Cortex of kidney (tissue), 1 donor: Measurements from ENCODE around the gene NUCB1.
"Not testable (repeated sequence)": the region's sequence is repeated elsewhere in the genome, so short reads cannot be mapped to it uniquely, and the experiment has no call there.

Experiments used
- DNase-seq: peaks from one replicate; lab custom pipeline; 2025; lab: John Stamatoyannopoulos, UW

The NUCB1 gene

DNA sequence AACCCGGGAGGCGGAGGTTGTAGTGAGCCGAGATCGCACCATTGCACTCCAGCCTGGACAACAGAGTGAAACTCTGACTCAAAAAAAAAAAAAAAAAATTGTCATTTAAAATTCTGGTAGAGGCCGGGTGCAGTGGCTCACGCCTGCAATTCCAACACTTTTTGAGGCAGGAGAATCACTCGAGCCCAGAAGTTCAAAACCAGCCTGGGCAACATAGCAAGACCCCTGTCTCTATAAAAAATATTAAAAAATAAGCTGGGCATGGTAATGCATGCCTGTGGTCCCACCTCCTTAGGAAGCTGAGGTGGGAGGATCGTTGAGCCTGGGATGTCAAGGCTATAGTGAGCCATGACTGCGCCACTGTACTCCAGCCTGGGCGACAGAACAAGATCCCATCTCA lies 6.2 kb downstream of the NUCB1 start:
- DNase-seq, result no peak

DNA sequence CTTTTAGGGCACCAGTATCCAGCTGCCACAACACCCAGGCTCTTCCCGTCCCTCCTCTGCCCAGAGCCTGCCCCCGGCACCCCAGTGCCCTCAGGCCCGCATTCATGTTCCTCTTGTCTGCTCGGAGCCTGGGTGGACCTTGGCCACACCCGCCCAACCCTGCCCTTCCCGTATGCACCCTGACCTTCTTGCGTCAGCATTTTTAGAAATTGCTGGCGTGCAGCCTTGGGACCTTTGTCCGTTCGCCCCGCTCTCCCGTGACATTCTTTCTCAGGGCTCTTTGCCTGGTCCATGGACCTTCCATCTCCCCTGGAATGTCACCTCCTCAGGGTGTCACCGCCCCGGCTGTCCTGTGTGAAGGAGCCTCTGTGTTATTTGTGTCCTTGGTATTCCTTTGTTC lies 7.6 kb downstream of the NUCB1 start:
- DNase-seq, result no peak

DNA sequence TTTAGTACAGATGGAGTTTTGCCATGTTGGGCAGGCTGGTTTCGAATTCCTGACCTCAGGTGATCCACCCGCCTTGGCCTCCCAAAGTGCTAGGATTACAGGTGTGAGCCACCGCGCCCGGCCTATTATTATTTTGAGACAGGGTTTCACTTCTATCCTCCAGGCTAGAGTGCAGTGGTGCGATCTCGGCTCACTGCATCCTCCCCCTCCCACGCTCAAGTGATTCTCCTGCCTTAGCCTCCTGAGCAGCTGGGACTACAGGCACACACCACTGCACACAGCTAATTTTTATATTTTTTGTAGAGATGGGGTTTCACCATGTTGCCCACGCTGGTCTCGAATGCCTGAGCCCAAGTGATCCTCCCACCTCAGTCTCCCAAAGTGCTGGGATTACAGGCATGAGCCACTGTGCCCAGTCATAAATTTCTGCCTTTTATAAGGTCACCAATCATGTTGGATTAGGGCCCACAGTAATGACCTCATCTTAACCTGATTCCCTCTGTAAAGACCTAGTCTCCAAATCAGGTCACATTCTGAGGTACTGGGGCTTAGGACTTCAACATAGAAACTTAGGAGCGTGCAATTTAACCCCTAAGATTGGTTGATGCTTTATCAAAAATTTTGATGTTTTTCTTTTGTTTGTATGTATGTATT lies 9.4 kb downstream of the NUCB1 start:
- not testable (repeated sequence) for DNase-seq

DNA sequence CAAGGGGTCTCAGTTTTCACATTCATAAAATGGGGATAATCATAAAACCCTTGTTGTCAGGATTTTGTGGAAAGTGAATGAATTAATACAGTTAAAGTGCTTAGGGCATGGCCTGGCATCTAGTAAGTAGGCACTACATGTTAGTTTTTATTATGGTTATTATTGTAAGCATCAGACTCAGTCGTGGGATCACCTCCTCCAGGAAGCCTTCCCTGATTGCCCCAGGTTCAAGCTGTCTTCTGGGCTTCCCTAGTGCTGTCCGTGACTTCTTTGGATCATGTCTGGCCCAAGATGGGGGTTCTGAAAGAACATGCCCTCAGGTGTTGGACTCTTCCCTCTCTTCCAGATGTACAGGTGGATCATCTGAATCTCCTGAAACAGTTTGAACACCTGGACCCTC lies 10.7 kb downstream of the NUCB1 start:
- DNase-seq, result no peak

DNA sequence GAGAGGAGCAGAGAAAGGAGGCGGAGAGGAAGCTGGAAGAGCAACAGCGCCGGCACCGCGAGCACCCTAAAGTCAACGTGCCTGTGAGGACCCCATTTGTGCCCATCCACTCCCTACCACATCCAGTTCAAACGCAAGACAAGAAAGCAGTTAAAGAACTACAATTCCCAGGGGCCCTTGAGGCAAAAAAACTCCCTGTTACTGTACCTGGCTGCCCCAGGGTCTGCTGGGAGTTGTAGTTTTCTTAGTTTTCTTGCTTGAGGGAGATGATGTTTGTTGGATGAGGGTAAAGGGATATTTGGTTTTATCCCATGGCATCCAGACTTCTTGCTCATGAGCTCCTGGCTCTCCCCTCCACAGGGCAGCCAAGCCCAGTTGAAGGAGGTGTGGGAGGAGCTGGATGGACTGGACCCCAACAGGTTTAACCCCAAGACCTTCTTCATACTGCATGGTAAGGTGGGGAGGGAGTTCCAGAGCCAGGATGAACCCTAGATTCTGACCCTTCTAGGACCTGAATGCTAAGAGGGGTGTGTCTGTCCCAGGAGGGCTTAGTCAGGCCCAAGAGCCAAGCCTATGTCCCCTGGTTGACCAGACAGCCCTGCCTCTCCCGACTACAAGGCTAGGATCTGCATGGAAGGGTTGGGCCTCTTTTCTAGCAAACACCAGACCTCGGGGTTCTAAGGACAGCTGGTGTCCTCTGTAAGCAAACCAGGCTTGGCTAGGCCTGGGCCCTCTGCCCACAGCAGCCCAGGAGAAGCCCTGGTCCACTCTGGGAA lies 13.2 kb downstream of the NUCB1 start:
- DNase-seq, result no peak

DNA sequence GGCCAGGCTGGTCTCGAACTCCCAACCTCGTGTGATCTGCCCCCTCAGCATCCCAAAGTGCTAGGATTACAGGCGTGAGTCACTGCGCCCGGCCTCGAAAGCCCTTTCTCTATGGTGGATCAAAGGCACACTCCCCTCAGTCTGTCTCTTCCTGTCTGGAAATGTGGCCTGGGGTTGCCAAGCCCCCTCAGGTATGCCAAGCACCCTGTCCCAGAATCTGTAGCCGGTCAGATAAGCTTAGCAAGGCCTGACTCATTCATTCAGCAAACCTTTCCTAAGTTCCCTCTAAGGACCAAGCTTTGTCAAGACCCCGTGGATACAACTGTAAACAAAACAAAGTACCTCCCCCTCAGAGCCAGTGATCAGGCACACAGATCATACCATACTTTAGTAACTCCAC lies 14.1 kb downstream of the NUCB1 start:
- no peak for DNase-seq

DNA sequence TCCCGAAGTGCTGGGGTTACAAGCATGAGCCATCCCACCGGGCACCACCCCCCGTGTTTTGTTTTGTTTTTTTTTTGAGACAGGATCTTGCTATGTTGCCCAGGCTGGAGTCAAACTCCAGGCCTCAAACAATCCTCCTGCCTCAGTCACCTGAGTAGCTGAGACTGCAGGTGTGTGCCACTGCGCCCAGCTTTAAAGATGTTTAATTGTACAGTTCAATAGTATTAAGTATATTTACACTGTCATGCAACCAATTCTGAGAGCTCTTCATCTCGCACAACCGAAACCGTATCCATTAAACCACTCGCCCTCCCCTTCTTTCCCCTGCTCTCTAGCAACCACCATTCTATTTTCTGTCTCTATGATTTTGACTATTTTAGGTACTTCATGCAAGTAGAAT lies 15.6 kb downstream of the NUCB1 start:
- DNase-seq, result no peak

DNA sequence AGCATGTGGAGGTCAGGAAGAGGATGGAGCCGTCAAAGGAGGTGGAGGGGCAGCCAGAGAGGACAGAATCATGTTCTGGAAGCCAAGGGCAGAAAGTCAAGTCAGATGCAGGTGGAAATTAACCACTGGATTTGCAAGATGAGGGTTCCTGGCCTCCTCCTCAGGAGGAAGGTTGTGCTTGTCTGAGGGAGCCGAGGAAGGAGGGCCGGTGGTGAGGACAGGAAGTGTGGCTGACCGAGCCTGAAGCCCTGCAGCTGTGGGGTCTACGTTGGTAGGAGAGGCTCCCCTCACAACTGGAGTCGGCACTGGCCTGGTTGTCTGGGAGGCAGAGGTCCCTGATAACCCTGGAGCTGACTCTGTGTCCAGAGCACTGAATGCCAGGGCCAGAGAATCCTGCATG lies 18.0 kb downstream of the NUCB1 start:
- DNase-seq, result no peak

DNA sequence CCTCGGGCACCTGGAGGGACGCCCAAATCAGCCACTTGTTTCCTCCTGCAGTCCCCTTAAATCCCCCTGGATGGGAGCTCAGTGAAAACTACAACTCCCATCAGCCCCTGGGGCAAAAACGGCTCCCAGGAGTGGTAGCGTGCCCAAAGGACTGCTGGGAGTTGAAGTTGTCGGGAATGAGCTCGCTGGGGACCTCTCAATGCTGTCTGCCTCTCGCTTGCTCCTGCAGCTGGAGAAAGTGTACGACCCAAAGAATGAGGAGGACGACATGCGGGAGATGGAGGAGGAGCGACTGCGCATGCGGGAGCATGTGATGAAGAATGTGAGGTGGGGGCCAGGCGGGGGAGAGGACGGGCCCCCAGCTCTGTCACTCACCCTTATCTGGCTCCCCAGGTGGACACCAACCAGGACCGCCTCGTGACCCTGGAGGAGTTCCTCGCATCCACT lies 18.7 kb downstream of the NUCB1 start:
- DNase-seq, result no peak

DNA sequence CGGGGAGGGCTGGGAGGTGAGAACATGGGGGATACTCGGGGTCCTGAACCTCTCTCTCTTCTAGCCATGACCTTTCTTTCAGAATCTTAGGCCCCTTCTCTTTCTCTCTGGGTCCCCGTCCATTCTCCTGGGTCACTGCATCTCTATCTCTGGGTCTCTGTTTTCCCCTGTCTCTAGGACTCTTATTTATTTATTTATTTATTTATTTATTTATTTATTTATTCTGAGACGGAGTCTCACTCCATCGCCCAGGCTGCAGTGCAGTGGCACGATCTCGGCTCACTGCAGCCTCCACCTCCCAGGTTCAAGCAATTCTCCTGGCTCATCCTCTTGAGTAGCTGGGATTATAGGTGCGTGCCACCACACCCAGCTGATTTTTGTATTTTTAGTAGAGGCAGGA lies 19.2 kb downstream of the NUCB1 start:
- not testable (repeated sequence) for DNase-seq

DNA sequence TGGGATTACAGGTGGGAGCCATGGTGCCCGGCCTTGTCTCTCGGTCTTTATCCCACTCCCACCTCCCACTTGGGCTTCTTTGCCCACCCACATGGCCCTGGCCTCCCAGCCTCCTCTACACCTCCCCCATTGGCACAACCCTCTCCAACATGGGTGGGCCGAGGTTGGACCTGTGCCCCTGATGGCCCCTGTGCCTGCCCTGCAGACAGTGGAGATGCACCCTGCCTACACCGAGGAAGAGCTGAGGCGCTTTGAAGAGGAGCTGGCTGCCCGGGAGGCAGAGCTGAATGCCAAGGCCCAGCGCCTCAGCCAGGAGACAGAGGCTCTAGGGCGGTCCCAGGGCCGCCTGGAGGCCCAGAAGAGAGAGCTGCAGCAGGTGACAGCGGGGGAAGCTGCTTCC lies 20.8 kb downstream of the NUCB1 start:
- no peak for DNase-seq

DNA sequence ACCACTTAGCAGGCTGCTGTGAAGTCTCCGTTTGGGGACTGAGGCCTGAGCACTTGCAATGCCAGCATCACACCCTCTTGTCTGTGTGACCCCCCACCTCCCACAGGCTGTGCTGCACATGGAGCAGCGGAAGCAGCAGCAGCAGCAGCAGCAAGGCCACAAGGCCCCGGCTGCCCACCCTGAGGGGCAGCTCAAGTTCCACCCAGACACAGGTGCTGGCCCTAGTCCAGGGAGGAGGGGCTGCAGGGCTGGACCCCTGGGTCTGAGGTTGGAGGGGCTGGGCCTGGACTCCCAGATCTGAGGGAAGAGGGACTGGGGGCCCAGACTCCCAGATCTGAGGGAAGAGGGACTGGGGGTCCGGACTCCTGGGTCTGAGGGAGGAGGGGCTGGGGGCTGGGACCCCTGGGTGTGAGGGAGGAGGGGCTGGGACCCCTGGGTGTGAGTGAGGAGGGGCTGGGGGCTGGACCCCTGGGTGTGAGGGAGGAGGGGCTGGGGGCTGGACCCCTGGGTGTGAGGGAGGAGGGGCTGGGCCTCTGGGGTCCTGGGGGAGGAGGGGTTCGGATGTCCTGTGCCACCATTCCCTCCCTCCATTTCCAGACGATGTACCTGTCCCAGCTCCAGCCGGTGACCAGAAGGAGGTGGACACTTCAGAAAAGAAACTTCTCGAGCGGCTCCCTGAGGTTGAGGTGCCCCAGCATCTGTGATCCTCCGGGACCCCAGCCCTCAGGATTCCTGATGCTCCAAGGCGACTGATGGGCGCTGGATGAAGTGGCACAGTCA lies 21.8 kb downstream of the NUCB1 start:
- no peak for DNase-seq

DNA sequence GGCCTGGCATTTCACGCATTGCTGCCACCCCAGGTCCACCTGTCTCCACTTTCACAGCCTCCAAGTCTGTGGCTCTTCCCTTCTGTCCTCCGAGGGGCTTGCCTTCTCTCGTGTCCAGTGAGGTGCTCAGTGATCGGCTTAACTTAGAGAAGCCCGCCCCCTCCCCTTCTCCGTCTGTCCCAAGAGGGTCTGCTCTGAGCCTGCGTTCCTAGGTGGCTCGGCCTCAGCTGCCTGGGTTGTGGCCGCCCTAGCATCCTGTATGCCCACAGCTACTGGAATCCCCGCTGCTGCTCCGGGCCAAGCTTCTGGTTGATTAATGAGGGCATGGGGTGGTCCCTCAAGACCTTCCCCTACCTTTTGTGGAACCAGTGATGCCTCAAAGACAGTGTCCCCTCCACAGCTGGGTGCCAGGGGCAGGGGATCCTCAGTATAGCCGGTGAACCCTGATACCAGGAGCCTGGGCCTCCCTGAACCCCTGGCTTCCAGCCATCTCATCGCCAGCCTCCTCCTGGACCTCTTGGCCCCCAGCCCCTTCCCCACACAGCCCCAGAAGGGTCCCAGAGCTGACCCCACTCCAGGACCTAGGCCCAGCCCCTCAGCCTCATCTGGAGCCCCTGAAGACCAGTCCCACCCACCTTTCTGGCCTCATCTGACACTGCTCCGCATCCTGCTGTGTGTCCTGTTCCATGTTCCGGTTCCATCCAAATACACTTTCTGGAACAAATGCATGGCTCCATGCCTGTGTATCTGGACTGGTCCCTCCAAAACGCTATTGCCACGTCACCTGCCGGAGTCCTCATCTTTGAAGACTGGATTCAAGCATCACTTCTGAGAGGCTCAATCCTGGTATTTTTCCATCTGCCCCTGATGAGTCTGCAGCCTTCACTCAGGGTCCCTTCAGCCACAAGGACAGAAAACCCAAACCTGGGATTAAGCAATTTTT lies 22.7 kb downstream of the NUCB1 start:
- DNase-seq, result no peak

DNA sequence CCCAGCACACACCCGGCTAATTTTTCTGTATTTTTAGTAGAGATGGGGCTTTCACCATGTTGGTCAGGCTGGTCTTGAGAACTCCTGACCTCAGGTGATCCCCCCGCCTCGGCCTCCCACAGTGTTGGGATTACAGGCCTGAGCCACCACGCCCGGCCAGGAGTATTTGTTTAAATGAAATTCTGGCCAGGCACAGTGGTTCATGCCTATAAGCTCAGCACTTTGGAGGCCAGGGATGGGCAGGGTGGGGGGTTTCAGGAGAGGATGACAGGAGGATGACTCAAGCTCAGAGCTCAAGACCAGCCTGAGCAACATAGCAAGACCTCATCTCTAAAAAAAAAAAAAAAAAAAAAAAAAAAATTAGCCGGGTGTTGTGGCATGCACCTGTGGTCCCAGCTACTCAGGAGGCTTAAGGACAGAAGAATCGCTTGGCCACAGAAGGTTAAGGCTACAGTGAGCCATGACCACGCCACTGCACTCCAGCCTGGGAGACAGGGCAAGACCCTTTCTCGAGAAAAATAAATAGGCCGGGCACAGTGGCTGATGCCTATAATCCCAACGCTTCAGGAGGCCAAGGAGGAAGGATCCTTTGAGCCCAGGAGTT lies 25.2 kb downstream of the NUCB1 start:
- no peak for DNase-seq

DNA sequence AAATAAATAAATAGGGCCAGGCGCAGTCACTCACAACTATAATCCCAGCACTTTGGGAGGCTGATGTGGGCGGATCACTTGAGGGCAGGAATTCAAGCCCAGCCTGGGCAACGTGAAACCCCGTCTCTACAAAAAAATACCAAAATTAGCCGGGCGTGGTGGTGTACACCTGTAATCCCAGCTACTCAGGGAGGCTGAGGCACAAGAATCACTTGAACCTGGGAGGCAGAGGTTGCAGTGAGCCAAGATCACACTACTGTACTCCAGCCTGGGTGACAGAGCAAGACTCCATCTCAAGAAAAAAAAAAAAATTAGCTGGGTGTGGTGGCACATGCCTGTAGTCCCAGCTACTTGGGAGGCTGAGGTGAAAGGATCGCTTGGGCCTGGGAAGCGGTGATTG lies 25.8 kb downstream of the NUCB1 start:
- DNase-seq, result not testable (repeated sequence)

DNA sequence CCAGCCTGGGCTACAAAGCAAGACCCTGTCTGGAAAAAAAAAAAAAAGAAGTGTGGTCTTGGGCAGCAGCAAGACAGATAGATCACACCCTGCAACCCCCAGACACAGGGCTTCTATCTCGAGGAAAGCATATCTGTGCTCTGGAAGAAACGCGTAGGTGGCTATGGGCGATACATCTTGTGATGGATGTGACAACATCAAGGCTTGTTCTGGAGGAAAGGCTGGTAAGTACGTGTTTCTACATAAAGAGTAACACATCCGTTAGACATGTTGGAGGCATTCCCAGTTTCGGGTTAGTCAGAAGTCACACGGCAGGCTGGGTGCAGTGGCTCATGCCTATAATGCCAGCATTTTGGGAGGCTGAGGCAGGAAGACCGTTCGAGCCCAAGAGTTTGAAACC lies 26.8 kb downstream of the NUCB1 start:
- DNase-seq, result no peak

DNA sequence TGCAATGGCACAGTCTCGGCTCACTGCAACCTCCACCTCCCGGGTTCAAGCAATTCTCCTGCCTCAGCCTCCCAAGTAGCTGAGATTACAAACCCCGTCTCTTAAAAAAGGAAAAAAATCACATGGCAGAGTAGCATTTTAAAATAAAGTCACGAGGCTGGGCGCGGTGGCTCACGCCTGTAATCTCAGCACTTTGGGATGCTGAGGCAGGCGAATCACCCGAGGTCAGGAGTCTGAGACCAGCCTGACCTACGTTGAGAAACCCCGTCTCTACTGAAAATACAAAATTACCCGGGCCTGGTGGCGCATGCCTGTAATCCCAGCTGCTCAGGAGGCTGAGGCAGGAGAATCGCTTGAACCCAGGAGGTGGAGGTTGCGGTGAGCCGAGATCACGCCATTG lies 27.6 kb downstream of the NUCB1 start:
- DNase-seq, result not testable (repeated sequence)

DNA sequence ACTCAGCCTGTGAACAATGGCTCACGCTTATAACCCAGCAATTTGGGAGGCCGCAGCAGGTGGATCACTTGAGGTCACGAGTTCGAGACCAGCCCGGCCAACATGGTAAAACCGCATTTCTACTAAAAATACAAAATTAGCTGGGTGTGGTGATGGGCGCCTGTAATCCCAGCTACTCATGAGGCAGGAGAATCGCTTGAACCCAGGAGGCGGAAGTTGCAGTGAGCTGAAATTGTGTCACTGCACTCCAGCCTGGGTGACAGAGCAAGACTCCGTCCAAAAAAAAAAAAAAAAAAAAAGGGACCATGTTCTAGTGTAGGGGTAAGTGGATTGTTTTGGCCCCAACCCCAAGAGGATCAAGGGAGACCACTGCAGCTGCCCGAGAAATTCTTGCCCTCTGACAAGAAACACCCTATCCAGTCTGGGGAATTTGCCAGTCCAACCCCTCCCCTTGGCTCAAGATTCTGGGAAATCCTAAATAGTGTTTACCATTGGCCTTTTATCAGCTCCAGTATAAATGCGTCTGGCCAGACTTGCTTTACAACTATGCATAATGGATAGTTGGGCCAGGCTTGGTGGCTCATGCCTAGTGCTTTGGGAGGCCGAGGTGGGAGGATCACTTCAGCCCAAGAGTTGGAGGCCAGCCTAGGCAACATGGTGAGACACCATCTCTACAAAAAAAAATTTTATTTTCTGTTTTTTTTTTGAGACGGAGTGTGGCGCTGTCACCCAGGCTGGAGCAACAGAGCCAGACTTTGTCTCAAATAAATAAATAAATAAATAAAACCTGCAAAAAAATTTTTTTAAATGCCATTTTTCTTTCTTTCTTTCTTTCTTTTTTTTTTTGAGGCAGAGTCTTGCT lies 28.3 kb downstream of the NUCB1 start:
- no peak for DNase-seq

DNA sequence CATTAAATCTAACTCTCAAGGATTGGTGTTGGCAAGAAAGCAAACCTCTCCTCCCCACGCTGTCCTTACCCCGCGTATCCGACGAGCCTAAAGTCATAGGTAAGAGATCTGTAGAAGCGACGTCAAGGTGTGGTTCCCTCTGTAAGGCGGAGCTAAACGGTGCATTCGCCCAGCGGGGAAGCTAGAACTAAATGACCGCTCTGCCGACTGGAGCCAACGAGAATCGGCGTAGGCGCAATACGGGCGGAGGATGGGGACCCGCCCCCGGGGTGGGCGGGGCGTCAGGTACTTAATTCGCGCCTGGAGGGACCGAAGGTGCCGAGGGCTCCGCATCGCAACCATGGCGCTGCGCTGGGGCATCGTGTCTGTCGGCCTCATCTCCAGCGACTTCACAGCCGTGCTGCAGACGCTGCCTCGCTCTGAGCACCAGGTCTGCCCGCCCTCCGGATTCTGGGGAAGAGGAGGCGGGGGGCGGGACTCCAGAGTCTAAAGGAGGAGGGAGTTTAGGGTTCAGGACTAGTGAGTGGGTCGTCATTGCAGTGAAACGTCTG lies 33.3 kb downstream of the NUCB1 start, which contains the start of gene DHDH:
Gene DHDH (plus strand): TSS at position 318 of the 551 bp plus-strand sequence. CDS start 23 bp downstream, at position 341.
- DNase-seq, result no peak

DNA sequence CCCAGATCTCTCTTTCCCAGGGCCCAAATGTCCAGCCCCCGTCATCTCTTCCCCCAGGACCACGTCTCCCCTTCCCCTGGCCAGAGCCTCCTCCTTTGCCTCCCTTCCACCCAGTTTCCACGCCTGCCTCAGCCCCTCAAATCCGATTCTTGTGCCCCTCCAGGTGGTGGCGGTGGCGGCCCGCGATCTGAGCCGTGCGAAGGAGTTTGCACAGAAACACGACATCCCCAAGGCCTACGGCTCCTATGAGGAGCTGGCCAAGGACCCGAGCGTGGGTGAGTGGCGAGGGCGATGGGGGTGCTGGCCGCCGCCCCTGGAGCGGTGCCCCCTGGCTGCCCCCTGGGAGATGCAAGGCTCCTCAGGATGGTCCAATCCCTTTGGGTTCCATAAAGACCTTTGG lies 34.7 kb downstream of the NUCB1 start:
- DNase-seq, result no peak
